Lung microvascular endothelial cell (primary cell): ENCODE results near the gene OLR1. TPM values are rescaled to one million over a fixed set of nuclear protein-coding genes. Genes with fewer than 3 reads are reported as not detected.

Experiments
- total RNA-seq: library from RNA; depleted of rRNA; stranded (reverse); fragments of >200 nt; gene quantifications from 2 replicates; pipeline ENCODE4 v1.2.1, GENCODE V29; 2014

Gene OLR1
- total RNA-seq, 1 donor from 2014 or later: not detected

Other genes with a start within 250 kb of the OLR1 start
- gene CLEC2A, start 239.8 kb downstream of the OLR1 start, total RNA-seq: not detected in 2 replicates
- gene CLEC12A, start 200.7 kb downstream of the OLR1 start, total RNA-seq: not detected in 2 replicates
- not detected in 2 replicates for gene CLEC1B, start 173.0 kb downstream of the OLR1 start, total RNA-seq
- under 0.01 TPM in 1 of 2 replicates, not detected in the other for gene CLEC12B, start 161.5 kb downstream of the OLR1 start, total RNA-seq
- gene CLEC9A, start 141.4 kb downstream of the OLR1 start, total RNA-seq: not detected in 2 replicates
- 12.5 and 14.4 TPM in 2 replicates for gene CLEC1A, start 73.1 kb downstream of the OLR1 start, total RNA-seq
- 0.20 and 0.22 TPM in 2 replicates for gene CLEC7A, start 41.9 kb downstream of the OLR1 start, total RNA-seq
- gene TMEM52B, start 6.9 kb upstream of the OLR1 start, total RNA-seq: not detected in 2 replicates
- 72.4 and 159 TPM in 2 replicates for gene GABARAPL1, start 40.7 kb upstream of the OLR1 start, total RNA-seq
- gene KLRD1, start 135.7 kb upstream of the OLR1 start, total RNA-seq: under 0.01 and 0.20 TPM in 2 replicates
- not detected in 2 replicates for gene KLRK1, start 217.9 kb upstream of the OLR1 start, total RNA-seq
- not detected in 2 replicates for gene KLRC4, start 237.6 kb upstream of the OLR1 start, total RNA-seq
- not detected in 2 replicates for gene KLRC3, start 248.5 kb upstream of the OLR1 start, total RNA-seq